Astrocyte of the cerebellum (primary cell): ENCODE measurements around the gene C15orf39.

ENCODE experiments used
- DNase-seq: peaks from one replicate; pipeline ENCODE4 v3.0.0-alpha.2; 2011; ENCODE audit warnings: low read depth
- H3K4me3 ChIP-seq: 2 replicates; pipeline ENCODE4 v1.5.1; 2011; ENCODE audit warnings: mild to moderate bottlenecking, low read depth, low read length, moderate library complexity
- CTCF ChIP-seq: IDR thresholded peaks from 2 replicates; pipeline ENCODE4 v1.5.1; 2012; ENCODE audit warnings: low read length, low read depth, moderate library complexity, mild to moderate bottlenecking; ENCODE audit errors: missing control alignments
- in situ Hi-C: cut with HindIII; loops from 2 replicates; pipeline ENCODE4 v1.10.0; 2017; ENCODE audit warnings: low sequenced_read_pairs

The C15orf39 gene

DNA sequence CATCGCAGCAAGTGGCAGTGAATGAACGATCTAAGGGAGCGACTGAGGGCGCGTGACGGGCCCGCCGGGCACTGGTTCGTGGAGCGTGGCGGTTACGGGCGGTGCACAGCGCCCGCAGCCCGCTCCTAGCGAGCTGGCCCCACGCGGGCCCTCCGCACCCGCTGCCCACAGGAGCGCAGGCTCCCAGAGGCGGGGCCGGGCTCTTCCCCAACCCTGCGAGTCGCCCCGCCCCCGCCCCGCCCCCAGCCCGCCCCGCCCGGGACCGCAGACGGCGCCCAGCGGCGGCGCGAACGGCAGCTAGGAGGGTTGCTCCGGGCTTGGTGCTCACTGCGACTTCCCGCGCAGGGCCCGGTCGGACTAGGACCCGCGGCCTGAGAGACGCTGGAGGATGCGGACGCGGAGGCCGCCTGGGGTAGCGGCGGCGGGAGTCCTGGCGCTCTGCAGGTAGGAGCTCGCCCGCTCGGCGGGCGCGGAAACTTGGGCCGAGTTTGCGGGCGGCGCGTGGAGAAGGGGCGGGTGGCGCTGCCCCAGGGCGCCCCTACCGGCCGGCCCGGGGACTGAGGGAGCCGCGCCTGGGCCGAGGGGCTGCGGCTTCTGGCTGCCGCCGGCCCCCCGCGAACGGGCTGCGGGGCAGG, at the start of gene C15orf39:
Gene C15orf39, plus strand, starts transcription at position 267 of the 635 bp plus-strand sequence. CDS start 4,167 bp downstream, outside the sequence.
- in situ Hi-C loops: no loop called here
- TF ChIP-seq CTCF: peak; percentile 59
- H3K4me3 ChIP-seq: peak within 1 kb of the TSS; percentile 63
- no peak for DNase-seq

- H3K4me3 ChIP-seq: no peak overlapping the region
- in situ Hi-C loops: no loop called here
- no peak for DNase-seq
- no peak for TF ChIP-seq CTCF
Measured at GRCh38 chr15:75152382-75153079, 49.2 kb upstream of the C15orf39 start.

DNA sequence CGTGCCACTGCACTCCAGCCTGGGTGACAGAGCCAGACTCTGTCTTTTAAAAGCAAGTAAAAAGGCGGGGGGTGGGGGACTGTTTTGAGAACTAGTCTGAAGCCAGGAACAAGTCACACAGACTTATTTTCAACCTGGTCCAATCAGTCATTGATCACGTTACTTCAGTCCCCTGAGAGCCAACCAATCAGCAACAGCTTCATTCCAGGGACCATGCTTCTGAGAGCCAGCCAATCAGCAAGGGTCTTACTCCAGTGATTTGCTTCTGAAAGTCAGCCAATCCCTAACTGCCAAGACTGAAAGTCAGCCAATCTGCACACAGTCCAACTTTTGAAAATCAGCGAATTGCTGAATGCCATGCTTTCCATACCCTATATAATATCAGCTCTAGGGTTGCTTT, 48.6 kb upstream of the C15orf39 start:
- in situ Hi-C loops: no loop called here
- no peak overlapping the region for H3K4me3 ChIP-seq
- no peak for DNase-seq
- TF ChIP-seq CTCF: no peak

GRCh38 chr15:75153565-75154276, 48.0 kb upstream of the C15orf39 start:
- in situ Hi-C loops: no loop called here

DNA sequence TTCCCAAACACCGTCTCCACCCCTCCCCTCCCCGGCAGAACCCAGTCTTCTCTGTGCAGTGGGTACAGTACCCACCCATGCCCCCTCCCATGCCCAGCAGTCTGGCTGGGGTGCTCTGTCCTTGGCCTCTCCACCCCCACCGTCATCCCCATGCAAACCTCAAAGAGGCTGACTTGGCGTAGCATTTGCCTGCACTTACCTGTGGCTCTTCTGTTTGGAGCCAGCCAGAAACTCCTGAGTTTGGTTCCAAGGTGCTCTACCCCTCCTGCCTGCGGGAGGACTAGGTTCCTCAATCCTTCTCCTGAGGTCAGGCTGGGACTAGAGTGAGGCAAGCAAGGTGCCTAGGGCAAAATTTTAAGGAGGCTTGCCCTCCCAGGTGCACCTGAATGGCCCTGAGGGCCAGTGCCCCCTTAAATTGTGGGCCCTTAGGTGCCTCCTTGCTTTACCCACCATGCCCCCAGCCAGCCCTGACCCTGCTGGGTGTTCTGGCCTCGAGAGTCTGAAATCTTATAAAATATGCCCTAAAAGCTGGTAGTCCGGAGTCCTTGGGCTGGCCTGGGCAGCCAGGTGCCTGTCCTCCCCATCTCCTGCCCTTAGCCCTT, 47.1 kb upstream of the C15orf39 start:
- H3K4me3 ChIP-seq: no peak overlapping the region
- no peak for DNase-seq
- in situ Hi-C loops: no loop called here
- TF ChIP-seq CTCF: no peak

More at GRCh38 chr15:75153565-75154276, 48.0 kb upstream of the C15orf39 start:
- TF ChIP-seq CTCF: no peak
- no peak for DNase-seq
- H3K4me3 ChIP-seq: no peak overlapping the region
